Measurements from ENCODE around the gene PDYN. TPM values are rescaled to one million over a fixed set of nuclear protein-coding genes. Genes with fewer than 3 reads are reported as not detected.

The PDYN gene
- total RNA-seq, 2 donors from 2014 or later: not detected

GRCh38 chr20:1940581-1940980, 53.3 kb downstream of the PDYN start:
- DNase-seq (no peak), ATAC-seq (no peak)
- intact Hi-C loops (cut with DNase I): no loop called here

GRCh38 chr20:1939270-1939595, 54.6 kb downstream of the PDYN start:
- no peak for ATAC-seq
- no peak for DNase-seq
- intact Hi-C loops (cut with DNase I): no loop called here

- intact Hi-C loops (cut with DNase I): no loop called here
- ATAC-seq (no peak), DNase-seq (no peak)
These were observed 55.2 kb downstream of the PDYN start for GRCh38 chr20:1938464-1939269.

GRCh38 chr20:1937316-1937976, 56.4 kb downstream of the PDYN start:
- intact Hi-C loops (cut with DNase I): no loop called here
- DNase-seq: no peak
- ATAC-seq: no peak

GRCh38 chr20:1935696-1936366, 58.0 kb downstream of the PDYN start:
- ATAC-seq: peak; percentile 65 to 67

GRCh38 chr20:1934721-1935573, 58.9 kb downstream of the PDYN start:
- peak; percentile 39 to 77 for ATAC-seq
- peak; percentile 85 for DNase-seq
- intact Hi-C loops (cut with DNase I): no loop called here

More at GRCh38 chr20:1935696-1936366, 58.0 kb downstream of the PDYN start:
- DNase-seq: peak; percentile 72
- intact Hi-C loops (cut with DNase I): no loop called here

GRCh38 chr20:1934156-1934555, 59.7 kb downstream of the PDYN start:
- ATAC-seq (peak; percentile 25 to 61), DNase-seq (no peak)
- intact Hi-C loops (cut with DNase I): no loop called here

GRCh38 chr20:1933465-1933870, 60.4 kb downstream of the PDYN start:
- DNase-seq: peak; percentile 84
- ATAC-seq: peak; percentile 64 to 75
- intact Hi-C loops (cut with DNase I): no loop called here

- intact Hi-C loops (cut with DNase I): no loop called here
- DNase-seq (no peak), ATAC-seq (no peak)
These were observed 60.9 kb downstream of the PDYN start for GRCh38 chr20:1932971-1933370.

GRCh38 chr20:1931830-1932229, 62.0 kb downstream of the PDYN start:
- DNase-seq (no peak), ATAC-seq (no peak)
- intact Hi-C loops (cut with DNase I): no loop called here

- ATAC-seq (no peak), DNase-seq (no peak)
- intact Hi-C loops (cut with DNase I): no loop called here
These were observed 63.7 kb downstream of the PDYN start for GRCh38 chr20:1930165-1930564.

GRCh38 chr20:1929460-1929859, 64.4 kb downstream of the PDYN start:
- no peak for DNase-seq
- intact Hi-C loops (cut with DNase I): no loop called here
- ATAC-seq: no peak

GRCh38 chr20:1928782-1929181, 65.1 kb downstream of the PDYN start:
- intact Hi-C loops (cut with DNase I): no loop called here
- DNase-seq (no peak), ATAC-seq (peak in 1 of 2 donors; percentile 20)

Other genes with a start within 250 kb of the PDYN start
- 10 to 100 TPM; 38.4 to 46.2 TPM for gene SIRPA, start 98.7 kb downstream of the PDYN start, total RNA-seq
- 10 to 100 TPM; 13.2 to 19.3 TPM for gene STK35, start 107.8 kb upstream of the PDYN start, total RNA-seq

Measured in left cardiac atrium (tissue), 4 donors.